ENCODE data around the gene SEC16B.

The SEC16B gene

GRCh38 chr1:177897998-177898654, 71.7 kb downstream of the SEC16B start:
- no peak overlapping the region for H3K4me3 ChIP-seq (ENCODE audit: low read length)
- no peak for DNase-seq (ENCODE audit: low read depth)
- TF ChIP-seq CTCF (conservative IDR thresholded peaks at IDR 0.05; ENCODE audit: low read depth, low read length): no peak

- TF ChIP-seq CTCF (conservative IDR thresholded peaks at IDR 0.05; ENCODE audit: low read depth, low read length): no peak
- no peak overlapping the region for H3K4me3 ChIP-seq (ENCODE audit: low read length)
- DNase-seq (ENCODE audit: low read depth): no peak
Observed at GRCh38 chr1:177897281-177897997, 72.4 kb downstream of the SEC16B start.
